ENCODE measurements around the gene DDX27. TPM values are rescaled to one million over a fixed set of nuclear protein-coding genes. Genes with fewer than 3 reads are reported as not detected.

Gene DDX27
- total RNA-seq, 2 experiments from 2014 or later: 48.5 to 54.0 TPM

DNA sequence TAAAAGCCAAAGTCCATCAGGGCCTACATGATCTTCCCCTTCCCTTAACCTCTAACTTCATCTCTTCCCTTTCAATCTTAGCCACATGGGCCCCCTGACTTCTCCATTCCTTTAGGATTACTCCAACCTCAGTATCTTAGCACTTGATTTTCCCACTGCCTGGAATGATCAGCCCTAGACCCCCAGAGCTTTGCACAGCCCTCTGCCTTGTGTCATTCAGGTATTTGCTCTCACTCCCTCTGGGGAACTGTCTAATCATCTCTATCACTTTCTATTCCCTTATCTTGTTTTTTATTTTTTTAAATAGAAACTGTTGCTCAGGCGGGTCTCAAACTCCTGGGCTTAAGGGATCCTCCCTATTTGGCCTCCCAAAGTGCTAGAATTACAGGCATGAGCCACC, 72.0 kb downstream of the DDX27 start:
- Mint-ChIP-seq H3K36me3 (ENCODE audit: low read depth) (peaks cover 78% of the 10 kb centered on the region), H3K4me3 (no peak overlapping the region), H3K9me3 (ENCODE audit: low read depth) (peaks cover 11% of the 10 kb centered on the region), H3K27me3 (no peaks in the 10 kb centered on the region), H3K4me1 (peaks cover 19% of the 10 kb centered on the region), H3K27ac (no peak overlapping the region)
- intact Hi-C loops (cut with DNase I, micrococcal nuclease): no loop called here
- CTCF ChIA-PET: interaction anchor here (0.9 kb wide), 1 partner anchor 11 kb away, joined by 3 read pairs; no protein-coding TSS in a partner anchor
- ATAC-seq (no peak), DNase-seq (no peak)
- POLR2A ChIA-PET: interaction anchor here (0.6 to 1.3 kb wide), 2 partner anchors 15 to 74 kb away, joined by 4 to 5 read pairs; no protein-coding TSS in a partner anchor

- no peaks in the 10 kb centered on the region for H3K27me3 Mint-ChIP-seq
- H3K4me3 Mint-ChIP-seq: no peak overlapping the region
- DNase-seq (no peak), ATAC-seq (no peak)
- CTCF ChIA-PET: interaction anchor here (1.1 kb wide), 1 partner anchor 9 kb away, joined by 3 read pairs; no protein-coding TSS in a partner anchor
- H3K27ac Mint-ChIP-seq: no peak overlapping the region
- POLR2A ChIA-PET: interaction anchor here (0.6 to 1.0 kb wide), 3 partner anchors 11 to 196 kb away, joined by 3 read pairs; no protein-coding TSS in a partner anchor
- H3K4me1 Mint-ChIP-seq: peaks cover 11% of the 10 kb centered on the region
- intact Hi-C loops (cut with DNase I, micrococcal nuclease): no loop called here
- peaks cover 8% of the 10 kb centered on the region for H3K9me3 Mint-ChIP-seq (ENCODE audit: low read depth)
- peaks cover 76% of the 10 kb centered on the region for H3K36me3 Mint-ChIP-seq (ENCODE audit: low read depth)
Measured at GRCh38 chr20:49292010-49292409, 72.8 kb downstream of the DDX27 start.

GRCh38 chr20:49293122-49293521, 73.9 kb downstream of the DDX27 start:
- H3K36me3 Mint-ChIP-seq (ENCODE audit: low read depth): peaks cover 72% of the 10 kb centered on the region
- no peaks in the 10 kb centered on the region for H3K27me3 Mint-ChIP-seq
- ChIA-PET POLR2A (interaction anchor here (0.6 kb wide), 2 partner anchors 10 to 243 kb away, joined by 4 read pairs; no protein-coding TSS in a partner anchor), CTCF (interaction anchor here (1.1 kb wide), 1 partner anchor 10 kb away, joined by 3 read pairs; no protein-coding TSS in a partner anchor)
- intact Hi-C loops (cut with DNase I, micrococcal nuclease): no loop called here
- H3K4me1 Mint-ChIP-seq: peaks cover 7% of the 10 kb centered on the region
- ATAC-seq: no peak
- no peak for DNase-seq
- H3K27ac Mint-ChIP-seq: no peak overlapping the region
- peaks cover 8% of the 10 kb centered on the region for H3K9me3 Mint-ChIP-seq (ENCODE audit: low read depth)
- H3K4me3 Mint-ChIP-seq: no peak overlapping the region

Other genes starting within 250 kb of the DDX27 start
- 100 to 1,000 TPM; 119 to 126 TPM for gene CSE1L, start 173.1 kb upstream of the DDX27 start, total RNA-seq
- gene STAU1, start 31.1 kb upstream of the DDX27 start, total RNA-seq: 10 to 100 TPM; 72.6 to 83.7 TPM
- gene ZNFX1, start 58.6 kb downstream of the DDX27 start, total RNA-seq: 10 to 100 TPM; 36.4 to 43.8 TPM

All from activated CD4-positive, alpha-beta T cell treated with anti-CD3 and anti-CD28 coated beads for 36 hours (primary cell).